Ureter (tissue), 1 donor: ENCODE data around the gene DAAM1. TPM values are rescaled to one million over a fixed set of nuclear protein-coding genes. Genes with fewer than 3 reads are reported as not detected.

Experiments
- DNase-seq: peaks from one replicate; pipeline ENCODE4 v3.0.0-alpha.2; 2020; ENCODE audit warnings: low spot score
- total RNA-seq: library from RNA; stranded (reverse); gene quantifications from one replicate; pipeline ENCODE4 v1.2.4, GENCODE V29; 2023
- donor health status: DM: yes; HTN: yes; CAD: no.

DAAM1 gene
- total RNA-seq, 1 donor from 2014 or later: 109 TPM

DNA sequence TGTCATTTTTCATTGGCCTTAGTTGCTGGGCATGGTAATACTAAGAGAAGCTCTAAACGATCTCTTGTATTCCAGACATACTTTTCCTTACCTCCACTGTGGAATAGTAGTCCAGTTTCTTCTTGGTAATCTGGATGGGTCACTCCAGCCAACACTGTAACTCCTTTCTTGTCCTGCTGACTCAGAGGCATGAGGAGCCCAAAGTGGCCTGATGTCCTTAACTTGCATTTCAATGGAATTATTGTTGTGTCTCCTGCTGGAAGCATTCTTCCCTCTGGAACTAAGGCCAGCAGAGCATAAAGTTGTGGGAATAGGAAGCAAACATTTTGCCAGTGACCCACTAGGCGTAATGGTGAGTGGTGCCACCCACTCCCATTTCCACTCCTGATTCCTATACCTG is 33.1 kb downstream of the DAAM1 start:
- no peak for DNase-seq

DNA sequence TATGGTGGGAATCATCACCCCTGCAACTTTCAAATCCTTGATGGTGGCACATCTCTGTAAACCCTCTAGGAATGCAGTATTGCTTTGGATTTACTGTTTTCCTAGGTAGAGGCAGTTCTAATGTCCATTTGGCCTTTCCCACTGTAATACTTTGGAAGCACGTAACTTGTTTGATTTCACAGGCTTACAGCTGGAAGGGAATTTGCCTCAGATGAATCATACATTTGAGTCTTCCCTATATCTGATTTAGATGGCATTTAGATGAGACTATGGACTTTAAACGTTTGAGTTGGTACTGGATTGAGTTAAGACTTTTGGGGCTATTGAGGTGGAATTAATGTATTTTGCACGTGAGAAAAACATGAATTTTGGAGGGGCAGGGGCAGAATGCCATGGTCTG is 35.9 kb downstream of the DAAM1 start:
- no peak for DNase-seq

DNA sequence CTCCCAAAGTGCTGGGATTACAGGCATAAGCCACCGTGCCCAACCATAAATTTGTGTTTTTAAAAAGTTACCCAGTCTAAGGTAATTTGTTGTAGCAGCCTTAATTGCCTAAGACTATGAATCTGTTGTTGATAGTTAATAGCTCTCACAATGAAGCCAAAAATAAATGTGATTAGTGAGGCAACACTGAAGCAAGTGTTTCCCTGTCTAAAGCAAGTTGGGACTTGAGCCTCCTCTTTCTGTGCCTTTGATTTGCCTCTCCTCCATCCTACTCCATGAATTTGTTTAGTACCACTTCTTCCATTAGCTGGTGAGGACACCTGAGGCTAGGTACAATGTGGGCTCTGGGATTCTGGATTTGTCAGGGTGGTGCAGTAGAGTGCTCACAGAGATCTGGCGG is 36.8 kb downstream of the DAAM1 start:
- DNase-seq: no peak

- no peak for DNase-seq
Observed at GRCh38 chr14:59228421-59228820, 40.0 kb downstream of the DAAM1 start.

DNA sequence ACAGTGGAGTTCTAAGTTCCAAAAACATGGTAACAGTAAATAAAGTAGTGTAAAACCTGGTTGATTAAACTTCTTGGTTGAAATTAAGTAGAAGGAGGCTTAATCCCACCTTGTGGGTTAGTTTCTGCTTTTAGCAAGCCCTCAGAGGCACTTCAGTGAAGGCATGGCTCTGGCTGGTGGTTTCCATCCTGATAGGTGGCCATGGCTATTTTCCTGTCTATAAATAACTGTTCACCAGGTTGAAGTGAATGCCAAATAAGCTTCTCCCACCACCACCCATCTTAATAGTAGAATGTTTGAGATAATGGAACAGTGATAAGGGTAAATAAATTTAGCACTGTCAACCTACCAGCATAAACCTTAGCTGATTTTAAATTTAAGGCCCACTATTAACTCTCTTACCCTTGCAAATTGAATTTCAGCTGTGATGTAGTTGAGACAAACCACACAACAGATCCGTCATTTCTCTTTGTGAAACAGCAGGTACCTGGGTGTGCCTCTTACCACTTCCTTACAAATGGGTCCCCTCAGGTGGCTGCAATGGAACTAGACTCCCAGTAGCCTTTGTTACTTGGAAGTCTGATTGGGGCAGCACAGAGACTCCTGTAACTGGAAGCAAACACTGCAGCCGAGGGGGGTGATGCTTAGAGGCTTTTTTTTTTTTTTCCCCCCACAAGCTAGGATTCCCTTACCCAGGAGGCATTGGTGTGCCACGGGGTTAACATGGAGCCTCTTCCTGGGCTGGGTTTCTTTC is 41.4 kb downstream of the DAAM1 start:
- DNase-seq: no peak

- no peak for DNase-seq
Observed at GRCh38 chr14:59236195-59236594, 47.7 kb downstream of the DAAM1 start.

DNA sequence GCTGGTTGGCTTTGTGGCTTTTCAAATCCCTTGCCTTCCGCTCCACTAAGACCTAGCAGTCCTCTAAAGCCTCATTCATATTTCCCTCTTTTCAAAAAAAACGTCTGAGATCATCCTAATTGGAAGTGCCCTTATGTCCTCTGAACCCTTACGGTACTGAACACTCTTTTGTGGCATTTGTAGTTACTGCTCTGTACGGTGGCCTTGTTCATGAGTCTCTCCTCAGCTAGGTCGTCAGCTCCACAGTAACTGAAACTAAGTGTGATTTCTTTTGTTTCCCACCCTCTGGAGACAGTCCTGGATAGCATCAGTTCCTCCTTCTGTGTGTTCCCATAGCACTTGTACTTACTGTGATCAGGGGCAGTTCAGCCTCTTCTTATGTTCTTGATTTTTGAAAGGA is 49.7 kb downstream of the DAAM1 start:
- DNase-seq: no peak

DNA sequence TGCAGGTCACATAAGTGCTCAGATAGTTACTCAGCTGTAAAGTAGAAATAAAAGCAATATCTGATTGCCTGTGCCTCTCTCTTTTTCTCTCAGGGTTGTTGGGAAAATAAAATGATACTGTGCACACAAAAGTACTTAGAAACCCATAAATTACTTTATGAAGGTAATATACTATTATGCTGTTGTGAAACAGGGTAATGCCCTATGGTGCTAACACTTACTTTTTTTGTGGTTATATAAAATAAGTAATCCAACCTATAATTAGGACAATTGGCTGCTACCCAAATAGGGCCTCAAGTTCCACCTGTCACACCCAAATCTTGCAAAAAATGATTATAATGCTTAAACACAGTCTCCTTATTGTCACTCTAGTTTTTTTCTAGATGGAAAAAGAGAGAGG is 50.6 kb downstream of the DAAM1 start:
- DNase-seq: no peak

GRCh38 chr14:59240356-59240755 is 51.9 kb downstream of the DAAM1 start:
- DNase-seq: no peak

- DNase-seq: no peak
Observed at GRCh38 chr14:59241121-59241520, 52.7 kb downstream of the DAAM1 start.

GRCh38 chr14:59243174-59243573 is 54.7 kb downstream of the DAAM1 start:
- DNase-seq: no peak

DNA sequence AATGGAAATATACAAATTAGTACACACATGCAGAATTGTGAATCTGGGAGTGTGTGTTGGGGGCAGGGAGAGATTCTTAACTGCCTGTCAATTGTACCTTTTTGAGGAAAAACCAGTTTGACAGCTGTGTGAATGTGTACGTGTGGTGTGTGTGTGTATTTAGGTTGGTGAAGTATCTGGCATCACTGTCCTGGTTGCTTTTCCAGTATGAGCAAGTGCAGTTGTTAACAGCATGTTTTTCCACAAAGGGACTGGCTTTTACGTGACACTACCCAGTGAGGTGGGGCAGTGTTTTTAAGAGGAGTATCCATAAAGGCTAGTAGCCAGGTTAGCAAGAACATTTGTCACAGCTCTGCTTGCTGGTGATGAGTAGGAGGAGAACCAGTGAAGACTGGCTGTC is 56.1 kb downstream of the DAAM1 start:
- no peak for DNase-seq

- no peak for DNase-seq
Observed at GRCh38 chr14:59245809-59246295, 57.4 kb downstream of the DAAM1 start.

DNA sequence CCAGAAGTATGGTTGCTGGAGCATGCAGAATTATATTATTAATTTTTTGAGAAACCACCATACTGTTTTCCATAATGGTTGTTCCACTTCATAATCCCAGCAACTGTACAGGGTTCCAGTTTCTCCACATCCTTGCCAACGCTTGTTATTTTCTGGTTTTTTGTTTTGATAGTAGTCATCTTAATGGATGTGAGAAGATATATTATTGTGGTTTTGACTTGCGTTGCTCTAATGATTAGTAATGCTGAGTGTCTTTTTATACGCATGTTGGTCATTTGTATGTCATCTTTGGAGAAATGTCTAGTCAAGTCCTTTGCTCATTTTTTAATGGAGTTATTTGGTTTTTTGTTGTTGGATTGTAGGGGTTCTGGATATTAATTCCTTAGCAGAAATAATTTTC is 58.1 kb downstream of the DAAM1 start:
- no peak for DNase-seq

GRCh38 chr14:59247801-59248584 is 59.5 kb downstream of the DAAM1 start:
- DNase-seq: no peak

DNA sequence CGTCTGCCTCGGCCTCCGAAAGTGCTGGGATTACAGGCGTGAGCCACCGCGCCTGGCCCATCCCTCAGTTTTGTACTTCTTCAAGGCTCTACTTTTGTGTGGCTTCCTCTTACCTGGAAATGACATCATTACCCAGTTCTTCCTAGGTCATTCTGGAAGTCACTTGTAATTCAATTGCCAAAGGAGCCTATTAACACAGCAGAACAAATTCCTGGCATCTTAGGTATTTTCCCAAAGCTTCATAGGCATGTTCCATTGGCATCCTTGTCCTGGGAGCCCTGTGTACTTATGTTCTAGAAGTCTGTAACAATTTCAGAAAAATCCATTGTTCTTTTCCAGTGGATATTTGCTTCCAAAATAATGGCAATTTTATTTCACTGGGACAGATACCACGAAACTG is 60.6 kb downstream of the DAAM1 start:
- no peak for DNase-seq

GRCh38 chr14:59251811-59252771 is 63.6 kb downstream of the DAAM1 start:
- no peak for DNase-seq

GRCh38 chr14:59252772-59253500 is 64.5 kb downstream of the DAAM1 start:
- no peak for DNase-seq

GRCh38 chr14:59253527-59253926 is 65.1 kb downstream of the DAAM1 start:
- DNase-seq: no peak

DNA sequence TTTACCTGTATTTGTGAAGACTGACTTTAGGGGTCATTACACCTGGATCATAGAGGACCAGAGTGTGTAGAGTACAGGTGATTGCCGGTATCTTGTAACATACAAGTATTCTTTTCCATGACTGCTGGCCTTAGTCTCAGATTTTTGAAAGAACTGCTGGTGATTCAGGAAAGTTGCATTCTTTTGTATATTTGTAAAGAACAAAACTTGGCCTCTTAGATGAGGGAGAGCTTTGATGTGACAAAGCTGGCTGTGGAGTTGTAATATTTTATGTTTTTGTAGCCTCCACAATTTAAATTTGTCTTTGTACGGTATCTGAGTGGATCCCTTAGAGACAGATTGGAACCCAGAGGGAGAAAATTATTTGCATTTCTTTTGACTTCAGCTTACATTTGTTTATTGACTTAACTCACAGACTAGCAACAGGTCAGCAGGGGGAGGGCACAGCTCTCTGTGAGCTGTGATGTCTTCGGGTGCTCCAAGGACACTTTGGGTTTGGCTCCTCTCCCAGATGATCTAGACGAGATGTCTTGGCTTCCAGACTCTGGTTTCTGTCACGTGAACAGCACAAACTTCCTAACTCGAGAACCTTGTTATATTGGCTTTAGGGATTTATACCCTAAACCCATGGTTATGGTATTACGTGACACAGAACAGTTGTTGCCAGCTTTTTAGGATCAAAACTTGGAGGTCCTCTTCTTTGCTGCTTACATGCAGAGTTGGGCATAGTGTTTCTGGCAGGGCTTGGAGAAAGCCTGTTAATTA is 65.9 kb downstream of the DAAM1 start:
- DNase-seq: peak; percentile 75
